ENCODE data around the gene PNRC2. TPM values are rescaled to one million over a fixed set of nuclear protein-coding genes. Genes with fewer than 3 reads are reported as not detected.

PNRC2 gene
- total and polyA plus RNA-seq, 2 of the 13 experiments (the other 11 are each of a cell fraction or from before 2014, with no cell fraction given), result 74.9 to 97.5 TPM

GRCh38 chr1:23979881-23980727, 20.5 kb downstream of the PNRC2 start, which contains the start of gene SRSF10 (continued):
- TF ChIP-seq GLMP (CRISPR knock-in tag; IDR thresholded peaks at IDR 0.05; ENCODE audit: borderline replicate concordance) (no peak), MYC (CRISPR knock-in tag; IDR thresholded peaks at IDR 0.05; ENCODE audit: borderline replicate concordance) (peak; percentile 85), MLXIP (CRISPR knock-in tag; IDR thresholded peaks at IDR 0.05; ENCODE audit: borderline replicate concordance) (peak; percentile 68; the same call in 1 of the 2 replicates), ZNF879 (CRISPR knock-in tag; IDR thresholded peaks at IDR 0.05) (no peak), ZFY (CRISPR knock-in tag; IDR thresholded peaks at IDR 0.05) (peak; percentile 99), MEIS1 (CRISPR knock-in tag; IDR thresholded peaks at IDR 0.05; ENCODE audit: borderline replicate concordance) (no peak; the same call in none of the 2 replicates), SPEN (CRISPR knock-in tag; IDR thresholded peaks at IDR 0.05; ENCODE audit: low read depth) (peak; percentile 95), PRMT3 (CRISPR knock-in tag; IDR thresholded peaks at IDR 0.05; ENCODE audit: borderline replicate concordance, low read depth) (no peak), ZNF18 (CRISPR knock-in tag; IDR thresholded peaks at IDR 0.05; ENCODE audit: insufficient replicate concordance) (peak; percentile 70), ZMAT5 (CRISPR knock-in tag; IDR thresholded peaks at IDR 0.05; ENCODE audit: borderline replicate concordance, low read depth) (no peak), ARID3A (IDR thresholded peaks at IDR 0.05; ENCODE audit: low read depth, low read length) (no peak), KDM3A (CRISPR knock-in tag; IDR thresholded peaks at IDR 0.05; ENCODE audit: low read depth) (peak; percentile 94), ZNF878 (CRISPR knock-in tag; IDR thresholded peaks at IDR 0.05) (0 out of 2 replicates have a peak, but pooled peaks have one; percentile 17), ZBTB38 (CRISPR knock-in tag; IDR thresholded peaks at IDR 0.05) (peak; percentile 79; the same call in 1 of the 2 replicates), THAP8 (CRISPR knock-in tag; IDR thresholded peaks at IDR 0.05; ENCODE audit: borderline replicate concordance) (no peak), TCF12 (IDR thresholded peaks at IDR 0.05) (no peak), TCF12 (CRISPR knock-in tag; IDR thresholded peaks at IDR 0.05) (peak; percentile 59; the same call in 1 of the 2 replicates), PTBP1 (IDR thresholded peaks at IDR 0.05; ENCODE audit: low read depth, low read length, poor library complexity, severe bottlenecking) (no peak)
